PC-3 (cell line): Measurements from ENCODE around the gene BBS5. TPM values are rescaled to one million over a fixed set of nuclear protein-coding genes. Genes with fewer than 3 reads are reported as not detected.

Source experiments
- ATAC-seq: fragments of 200-7000 bp; cut with Tn5 transposase; 2 replicates; pipeline ENCODE4 v1.9.1; 2020; ENCODE audit warnings: mild to moderate bottlenecking, moderate library complexity
- BruUV-seq: library from RNA; stranded (reverse); fragments of 400-500 nt; replicated peaks from 2 replicates; lab custom pipeline; 2021; lab: Mats Ljungman, UMichigan
- CTCF ChIA-PET: fragments of 300-600 bp; sonication (Branson Sonifier 250); formaldehyde crosslinking; loops from one replicate; lab custom pipeline; 2022; ENCODE audit warnings: antibody characterized with exemption; lab: Charles Lee
- POLR2A ChIA-PET: fragments of 300-600 bp; sonication (Branson Sonifier 250); formaldehyde crosslinking; loops from one replicate; lab custom pipeline; 2022; ENCODE audit warnings: antibody characterized with exemption; ENCODE audit not compliant: unreplicated experiment; lab: Charles Lee
- DNase-seq: peaks from one replicate; pipeline ENCODE4 v3.0.0-alpha.2; 2015
- H2AFZ ChIP-seq: fragments of 300-600 bp; sonication (generic); 2 replicates; pipeline ENCODE4 v1.6.0; 2016; ENCODE audit warnings: antibody characterized with exemption, low read length
- H3F3A ChIP-seq: fragments of 300-600 bp; sonication (generic); one replicate; pipeline ENCODE4 v1.6.0; 2017; ENCODE audit warnings: antibody characterized with exemption, low read length, control low read depth, mild to moderate bottlenecking; ENCODE audit not compliant: unreplicated experiment
- H3K27ac ChIP-seq: fragments of 300-600 bp; sonication (generic); 2 replicates; pipeline ENCODE4 v1.5.1; 2016; ENCODE audit warnings: mild to moderate bottlenecking, low read length
- H3K27me3 ChIP-seq: fragments of 300-600 bp; sonication (generic); 2 replicates; pipeline ENCODE4 v1.6.1; 2016; ENCODE audit warnings: low read length, mixed read lengths
- H3K36me3 ChIP-seq: fragments of 300-600 bp; sonication (generic); 2 replicates; pipeline ENCODE4 v1.6.1; 2016; ENCODE audit warnings: low read depth, mixed run types, low read length, mixed read lengths
- H3K4me1 ChIP-seq: fragments of 300-600 bp; sonication (generic); 2 replicates; pipeline ENCODE4 v1.5.1; 2016; ENCODE audit warnings: low read length; ENCODE audit not compliant: insufficient read depth
- H3K4me2 ChIP-seq: fragments of 300-600 bp; sonication (generic); 2 replicates; pipeline ENCODE4 v1.6.0; 2016; ENCODE audit warnings: low read length
- H3K4me3 ChIP-seq: fragments of 300-600 bp; sonication (generic); 2 replicates; pipeline ENCODE4 v1.5.1; 2016; ENCODE audit warnings: mild to moderate bottlenecking, low read length, mixed read lengths
- H3K79me2 ChIP-seq: fragments of 300-600 bp; sonication (generic); 2 replicates; pipeline ENCODE4 v1.6.1; 2017; ENCODE audit warnings: low read length, mixed read lengths
- H3K9ac ChIP-seq: fragments of 300-600 bp; sonication (generic); 2 replicates; pipeline ENCODE4 v1.6.0; 2016; ENCODE audit warnings: mild to moderate bottlenecking, low read length
- H3K9me2 ChIP-seq: fragments of 300-600 bp; sonication (generic); replicated peaks from 2 replicates; pipeline ENCODE4 v1.6.1; 2016; ENCODE audit warnings: mixed run types, low read length, mixed read lengths
- H3K9me3 ChIP-seq: fragments of 300-600 bp; sonication (generic); 2 replicates; pipeline ENCODE4 v1.6.1; 2016; ENCODE audit warnings: low read length, mixed read lengths
- H4K20me1 ChIP-seq: fragments of 300-600 bp; sonication (generic); 2 replicates; pipeline ENCODE4 v1.6.1; 2016; ENCODE audit warnings: low read length, mixed read lengths
- CTCF ChIP-seq: fragments of 300-600 bp; sonication (generic); conservative IDR thresholded peaks from 2 replicates; pipeline ENCODE4 v1.5.1; 2017; ENCODE audit warnings: antibody characterized with exemption, low read depth, mild to moderate bottlenecking, low read length
- EZH2 ChIP-seq: fragments of 300-600 bp; sonication (generic); IDR thresholded peaks from one replicate; pipeline ENCODE4 v1.6.1; 2017; ENCODE audit warnings: antibody characterized with exemption, mild to moderate bottlenecking, low read length; ENCODE audit not compliant: unreplicated experiment
- EZH2phosphoT487 ChIP-seq: fragments of 300-600 bp; sonication (generic); IDR thresholded peaks from 2 replicates; pipeline ENCODE4 v1.6.1; 2018; ENCODE audit warnings: mild to moderate bottlenecking, antibody characterized with exemption, low read length, borderline replicate concordance
- intact Hi-C: fragments of 100-400 bp; cut with micrococcal nuclease; formaldehyde crosslinking; loops from 2 replicates; pipeline ENCODE4 v1.9.0; 2023
- total RNA-seq: library from RNA; depleted of rRNA; stranded (reverse); fragments of >200 nt; gene quantifications from 2 replicates; pipeline ENCODE4 v1.2.3, GENCODE V29; 2014

The BBS5 gene
- total RNA-seq, 1 experiment from 2014 or later, result 3.8 TPM

- H3F3A ChIP-seq, result no peaks in the 10 kb centered on the region
- H3K79me2 ChIP-seq, result no peaks in the 10 kb centered on the region
- H3K9me2 ChIP-seq, result no peaks in the 10 kb centered on the region
- H4K20me1 ChIP-seq, result no peaks in the 10 kb centered on the region
- H3K4me3 ChIP-seq, result no peak overlapping the region
- H3K4me1 ChIP-seq, result no peaks in the 10 kb centered on the region
- H3K9me3 ChIP-seq, result no peaks in the 10 kb centered on the region
- POLR2A ChIA-PET, result no interaction called here
- H2AFZ ChIP-seq, result no peak overlapping the region
- DNase-seq (no peak), ATAC-seq (no peak)
- intact Hi-C loops, result no loop called here
- no peak overlapping the region for H3K4me2 ChIP-seq
- no peak overlapping the region for H3K27ac ChIP-seq
- H3K27me3 ChIP-seq, result no peaks in the 10 kb centered on the region
- H3K9ac ChIP-seq, result no peak overlapping the region
- CTCF ChIA-PET, result no interaction called here
- TF ChIP-seq EZH2 (no peak), CTCF (no peak), EZH2phosphoT487 (no peak)
- no peaks in the 10 kb centered on the region for H3K36me3 ChIP-seq
- no TSS peak for BruUV-seq
These were observed 12.1 kb downstream of the BBS5 start for GRCh38 chr2:169491378-169491777.

GRCh38 chr2:169493360-169493759 is 14.1 kb downstream of the BBS5 start:
- DNase-seq, result no peak
- TF ChIP-seq EZH2, result no peak
- CTCF ChIA-PET, result no interaction called here

GRCh38 chr2:169495310-169495928 is 16.1 kb downstream of the BBS5 start:
- no peak overlapping the region for H2AFZ ChIP-seq
- ATAC-seq, result no peak
- intact Hi-C loops, result no loop called here
- DNase-seq, result no peak
- H3F3A ChIP-seq, result no peaks in the 10 kb centered on the region
- no peaks in the 10 kb centered on the region for H3K27me3 ChIP-seq
- no peaks in the 10 kb centered on the region for H3K9me2 ChIP-seq
- no peaks in the 10 kb centered on the region for H3K9me3 ChIP-seq
- H3K4me1 ChIP-seq, result no peaks in the 10 kb centered on the region
- no peak overlapping the region for H3K27ac ChIP-seq
- H3K4me3 ChIP-seq, result no peak overlapping the region
- H4K20me1 ChIP-seq, result no peaks in the 10 kb centered on the region
- no peaks in the 10 kb centered on the region for H3K79me2 ChIP-seq
- ChIA-PET CTCF (no interaction called here), POLR2A (no interaction called here)
- TF ChIP-seq EZH2phosphoT487 (no peak), EZH2 (no peak), CTCF (no peak)
- no TSS peak for BruUV-seq
- no peak overlapping the region for H3K9ac ChIP-seq
- no peak overlapping the region for H3K4me2 ChIP-seq
- H3K36me3 ChIP-seq, result no peaks in the 10 kb centered on the region

More at GRCh38 chr2:169493360-169493759, 14.1 kb downstream of the BBS5 start:
- no peak overlapping the region for H3K27ac ChIP-seq
- H3K79me2 ChIP-seq, result no peaks in the 10 kb centered on the region
- H3F3A ChIP-seq, result no peaks in the 10 kb centered on the region
- H3K9me2 ChIP-seq, result no peaks in the 10 kb centered on the region
- POLR2A ChIA-PET, result no interaction called here
- no peaks in the 10 kb centered on the region for H3K9me3 ChIP-seq
- no peaks in the 10 kb centered on the region for H3K36me3 ChIP-seq
- H2AFZ ChIP-seq, result no peak overlapping the region
- no peaks in the 10 kb centered on the region for H3K4me1 ChIP-seq
- no TSS peak for BruUV-seq
- H3K27me3 ChIP-seq, result no peaks in the 10 kb centered on the region
- ATAC-seq, result no peak
- H4K20me1 ChIP-seq, result no peaks in the 10 kb centered on the region
- H3K9ac ChIP-seq, result no peak overlapping the region
- no peak overlapping the region for H3K4me2 ChIP-seq
- intact Hi-C loops, result no loop called here
- H3K4me3 ChIP-seq, result no peak overlapping the region
